HL-60 (cell line): Measurements from ENCODE around the gene CCDC97.

Experiments
- GABPA ChIP-seq: IDR thresholded peaks from 2 replicates; pipeline ENCODE4 v1.6.1; 2012; ENCODE audit warnings: low read depth
- POLR2AphosphoS5 ChIP-seq: IDR thresholded peaks from 2 replicates; pipeline ENCODE4 v1.6.1; 2012; ENCODE audit warnings: low read depth
- REST ChIP-seq: IDR thresholded peaks from 2 replicates; pipeline ENCODE4 v1.6.1; 2012; ENCODE audit warnings: low read depth; ENCODE audit not compliant: insufficient replicate concordance
- SPI1 ChIP-seq: IDR thresholded peaks from 2 replicates; pipeline ENCODE4 v1.6.1; 2012; ENCODE audit warnings: low read depth, mild to moderate bottlenecking, borderline replicate concordance
- TF ChIP-seq, protein P1 (sequence below): IDR thresholded peaks from one replicate; pipeline ENCODE4 v1.5.1; 2011; ENCODE audit warnings: low read length, control low read depth, inconsistent platforms; ENCODE audit not compliant: insufficient read depth

DNA sequence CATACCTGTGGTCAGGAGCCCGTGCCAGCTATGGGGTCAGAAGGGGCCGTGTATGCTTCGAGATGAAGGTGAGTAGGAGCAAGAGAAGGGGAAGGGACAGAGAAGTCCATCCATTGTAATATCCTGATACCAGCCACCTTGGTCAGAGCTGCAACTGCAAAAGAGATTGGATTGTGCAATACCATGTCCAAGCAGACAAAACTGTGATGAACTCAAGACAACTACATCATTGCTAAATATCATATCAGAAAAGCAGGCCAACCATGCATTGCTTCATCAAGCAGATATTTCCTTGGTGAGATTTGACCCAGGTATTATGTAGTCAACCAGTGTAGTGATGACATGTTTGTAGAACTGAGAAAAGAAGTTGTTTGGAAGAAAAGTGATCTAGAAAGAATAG is 33.7 kb upstream of the CCDC97 start:
- TF ChIP-seq, protein P1, sequence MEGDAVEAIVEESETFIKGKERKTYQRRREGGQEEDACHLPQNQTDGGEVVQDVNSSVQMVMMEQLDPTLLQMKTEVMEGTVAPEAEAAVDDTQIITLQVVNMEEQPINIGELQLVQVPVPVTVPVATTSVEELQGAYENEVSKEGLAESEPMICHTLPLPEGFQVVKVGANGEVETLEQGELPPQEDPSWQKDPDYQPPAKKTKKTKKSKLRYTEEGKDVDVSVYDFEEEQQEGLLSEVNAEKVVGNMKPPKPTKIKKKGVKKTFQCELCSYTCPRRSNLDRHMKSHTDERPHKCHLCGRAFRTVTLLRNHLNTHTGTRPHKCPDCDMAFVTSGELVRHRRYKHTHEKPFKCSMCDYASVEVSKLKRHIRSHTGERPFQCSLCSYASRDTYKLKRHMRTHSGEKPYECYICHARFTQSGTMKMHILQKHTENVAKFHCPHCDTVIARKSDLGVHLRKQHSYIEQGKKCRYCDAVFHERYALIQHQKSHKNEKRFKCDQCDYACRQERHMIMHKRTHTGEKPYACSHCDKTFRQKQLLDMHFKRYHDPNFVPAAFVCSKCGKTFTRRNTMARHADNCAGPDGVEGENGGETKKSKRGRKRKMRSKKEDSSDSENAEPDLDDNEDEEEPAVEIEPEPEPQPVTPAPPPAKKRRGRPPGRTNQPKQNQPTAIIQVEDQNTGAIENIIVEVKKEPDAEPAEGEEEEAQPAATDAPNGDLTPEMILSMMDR, result no peak
- TF ChIP-seq REST, result no peak
- TF ChIP-seq POLR2AphosphoS5, result no peak
- TF ChIP-seq GABPA, result no peak
- TF ChIP-seq SPI1, result no peak
